Smooth muscle cell (in vitro differentiated cells): ENCODE measurements around the gene FGF14. TPM values are rescaled to one million over a fixed set of nuclear protein-coding genes. Genes with fewer than 3 reads are reported as not detected.

Source experiments
- DNase-seq: peaks from one replicate; lab custom pipeline; 2025; ENCODE audit not compliant: unreplicated experiment; lab: John Stamatoyannopoulos, UW
- H2AFZ ChIP-seq: fragments of 200-600 bp; sonication (generic); 2 replicates; pipeline ENCODE4 v1.6.0; 2016; ENCODE audit warnings: antibody characterized with exemption, low read depth, mild to moderate bottlenecking
- H3F3A ChIP-seq: fragments of 200-600 bp; sonication (generic); 2 replicates; pipeline ENCODE4 v1.6.0; 2017; ENCODE audit warnings: antibody characterized with exemption, low read depth
- H3K27ac ChIP-seq: fragments of 200-600 bp; sonication (generic); 2 replicates; pipeline ENCODE4 v1.5.1; 2016; ENCODE audit warnings: low read depth, mild to moderate bottlenecking
- H3K27me3 ChIP-seq: fragments of 200-600 bp; sonication (generic); 2 replicates; pipeline ENCODE4 v1.6.1; 2016; ENCODE audit warnings: low read depth, mild to moderate bottlenecking
- H3K36me3 ChIP-seq: fragments of 200-600 bp; sonication (generic); 2 replicates; pipeline ENCODE4 v1.5.1; 2016; ENCODE audit warnings: low read depth
- H3K4me1 ChIP-seq: fragments of 200-600 bp; sonication (generic); 2 replicates; pipeline ENCODE4 v1.5.1; 2016; ENCODE audit warnings: low read depth
- H3K4me2 ChIP-seq: fragments of 200-600 bp; sonication (generic); 2 replicates; pipeline ENCODE4 v1.6.0; 2016; ENCODE audit warnings: mild to moderate bottlenecking
- H3K4me3 ChIP-seq: fragments of 200-600 bp; sonication (generic); 2 replicates; pipeline ENCODE4 v1.5.1; 2016; ENCODE audit warnings: mild to moderate bottlenecking
- H3K79me2 ChIP-seq: fragments of 200-600 bp; sonication (generic); 2 replicates; pipeline ENCODE4 v1.6.0; 2016; ENCODE audit warnings: low read depth, mild to moderate bottlenecking
- H3K9ac ChIP-seq: fragments of 200-600 bp; sonication (generic); 2 replicates; pipeline ENCODE4 v1.6.0; 2016; ENCODE audit warnings: low read depth
- H3K9me3 ChIP-seq: fragments of 200-600 bp; sonication (generic); replicated peaks from 2 replicates; pipeline ENCODE4 v1.5.1; 2016; ENCODE audit warnings: low read depth
- H4K20me1 ChIP-seq: fragments of 200-600 bp; sonication (generic); 2 replicates; pipeline ENCODE4 v1.6.0; 2016; ENCODE audit warnings: low read depth
- WGBS: methylation state at CpG from one replicate; pipeline ENCODE4 v1.1.7; 2016; ENCODE audit warnings: low lambda C conversion rate; 5-methylcytosine and 5-hydroxymethylcytosine counted together
- polyA plus RNA-seq: library from polyadenylated mRNA; unstranded; fragments of >200 nt; fragmentation: Nextera tagmentation; extraction: Ambion mirVana; gene quantifications from 2 replicates; pipeline ENCODE4 v1.2.1, GENCODE V29; 2016
- total RNA-seq: library from RNA; depleted of rRNA; stranded (reverse); fragments of >200 nt; gene quantifications from 2 replicates; pipeline ENCODE4 v1.2.3, GENCODE V29; 2014
- TF ChIP-seq, protein P1 (sequence below): fragments of 200-600 bp; sonication (generic); IDR thresholded peaks from 2 replicates; pipeline ENCODE4 v1.5.1; 2017; ENCODE audit warnings: borderline replicate concordance, mild to moderate bottlenecking, antibody characterized with exemption; ENCODE audit not compliant: insufficient read depth, poor library complexity, severe bottlenecking

FGF14 gene
- total and polyA plus RNA-seq, 2 experiments from 2014 or later = 0.23 TPM; not detected in 1

DNA sequence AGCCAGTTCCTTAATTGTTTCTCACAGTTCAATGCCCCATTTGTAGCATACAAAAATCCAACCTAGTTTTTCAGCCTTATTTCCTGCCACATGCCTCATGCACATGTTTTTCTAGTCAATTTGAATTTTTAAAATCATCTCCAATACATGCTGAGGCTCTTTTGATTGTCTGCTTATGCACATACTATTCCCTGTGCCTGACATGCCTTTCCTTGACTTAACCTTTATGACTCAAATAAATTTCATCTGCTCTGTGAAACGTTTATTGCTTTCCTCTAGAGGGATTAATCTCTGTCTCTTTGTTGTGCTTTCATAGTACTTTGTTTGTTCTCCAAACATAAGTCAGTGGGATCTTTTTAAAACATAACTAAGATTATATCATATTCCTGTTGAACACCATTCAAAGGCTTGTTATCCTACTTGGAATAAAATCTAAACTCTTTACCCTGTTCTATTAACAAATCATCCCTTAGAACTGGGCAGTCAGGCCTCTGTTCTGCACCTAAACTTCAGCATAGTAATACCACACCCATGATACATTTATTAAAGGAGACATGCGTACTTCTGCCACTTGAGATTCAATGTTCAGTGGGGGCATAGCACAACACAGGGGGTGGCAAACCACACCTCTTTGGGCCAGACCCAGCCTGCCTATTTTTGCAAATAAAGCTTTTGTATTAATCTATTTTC is 346.6 kb downstream of the FGF14 start:
- H3K4me2 ChIP-seq = no peak overlapping the region
- WGBS = 62% methylated on average over 2 of the region's 2 CpGs
- no peaks in the 10 kb centered on the region for H3K27me3 ChIP-seq
- no peaks in the 10 kb centered on the region for H3F3A ChIP-seq
- H3K4me3 ChIP-seq = no peak overlapping the region
- H3K9me3 ChIP-seq = peaks cover 10% of the 10 kb centered on the region
- H3K79me2 ChIP-seq = no peaks in the 10 kb centered on the region
- no peak overlapping the region for H3K27ac ChIP-seq
- H3K4me1 ChIP-seq = no peaks in the 10 kb centered on the region
- no peaks in the 10 kb centered on the region for H3K36me3 ChIP-seq
- TF ChIP-seq, protein P1, sequence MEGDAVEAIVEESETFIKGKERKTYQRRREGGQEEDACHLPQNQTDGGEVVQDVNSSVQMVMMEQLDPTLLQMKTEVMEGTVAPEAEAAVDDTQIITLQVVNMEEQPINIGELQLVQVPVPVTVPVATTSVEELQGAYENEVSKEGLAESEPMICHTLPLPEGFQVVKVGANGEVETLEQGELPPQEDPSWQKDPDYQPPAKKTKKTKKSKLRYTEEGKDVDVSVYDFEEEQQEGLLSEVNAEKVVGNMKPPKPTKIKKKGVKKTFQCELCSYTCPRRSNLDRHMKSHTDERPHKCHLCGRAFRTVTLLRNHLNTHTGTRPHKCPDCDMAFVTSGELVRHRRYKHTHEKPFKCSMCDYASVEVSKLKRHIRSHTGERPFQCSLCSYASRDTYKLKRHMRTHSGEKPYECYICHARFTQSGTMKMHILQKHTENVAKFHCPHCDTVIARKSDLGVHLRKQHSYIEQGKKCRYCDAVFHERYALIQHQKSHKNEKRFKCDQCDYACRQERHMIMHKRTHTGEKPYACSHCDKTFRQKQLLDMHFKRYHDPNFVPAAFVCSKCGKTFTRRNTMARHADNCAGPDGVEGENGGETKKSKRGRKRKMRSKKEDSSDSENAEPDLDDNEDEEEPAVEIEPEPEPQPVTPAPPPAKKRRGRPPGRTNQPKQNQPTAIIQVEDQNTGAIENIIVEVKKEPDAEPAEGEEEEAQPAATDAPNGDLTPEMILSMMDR = no peak
- H3K9ac ChIP-seq = no peak overlapping the region
- H2AFZ ChIP-seq = no peak overlapping the region
- no peak for DNase-seq
- no peaks in the 10 kb centered on the region for H4K20me1 ChIP-seq

- no peak overlapping the region for H3K27ac ChIP-seq
- TF ChIP-seq, protein P1 = no peak
- H3F3A ChIP-seq = no peaks in the 10 kb centered on the region
- H3K9ac ChIP-seq = no peak overlapping the region
- no peaks in the 10 kb centered on the region for H4K20me1 ChIP-seq
- no peaks in the 10 kb centered on the region for H3K4me1 ChIP-seq
- no peaks in the 10 kb centered on the region for H3K36me3 ChIP-seq
- H3K4me3 ChIP-seq = no peak overlapping the region
- no peaks in the 10 kb centered on the region for H3K79me2 ChIP-seq
- WGBS = 94% methylated on average over 1 of the region's 1 CpG
- no peak overlapping the region for H3K4me2 ChIP-seq
- DNase-seq = no peak
- H2AFZ ChIP-seq = no peak overlapping the region
- H3K9me3 ChIP-seq = peaks cover 10% of the 10 kb centered on the region
- H3K27me3 ChIP-seq = no peaks in the 10 kb centered on the region
Measured at GRCh38 chr13:102049853-102050252, 352.0 kb downstream of the FGF14 start.

DNA sequence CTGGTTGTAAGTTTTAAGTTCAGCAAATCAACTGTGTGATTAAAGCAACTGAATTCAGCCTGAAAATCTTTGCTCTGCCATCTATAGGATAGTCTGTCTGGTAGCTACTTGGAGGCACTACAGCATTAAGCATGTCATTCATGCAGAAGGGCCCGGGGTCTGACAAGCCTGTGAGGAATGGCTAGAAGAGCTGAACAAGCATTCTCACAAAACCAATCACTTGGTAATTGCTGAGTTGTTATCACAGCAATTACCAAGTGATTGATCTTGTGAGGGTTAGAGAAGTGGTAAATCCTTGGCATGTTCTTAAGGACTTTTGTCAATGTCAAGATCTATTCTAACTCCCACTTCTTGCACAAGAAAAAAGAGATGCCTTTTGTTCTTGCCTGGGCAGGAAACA is 356.1 kb downstream of the FGF14 start:
- TF ChIP-seq, protein P1 = no peak
- DNase-seq = no peak
- Histone ChIP-seq H3K9ac (no peak overlapping the region), H3K9me3 (no peaks in the 10 kb centered on the region), H4K20me1 (no peaks in the 10 kb centered on the region), H3K4me1 (no peaks in the 10 kb centered on the region), H3K36me3 (no peaks in the 10 kb centered on the region), H3K27ac (no peak overlapping the region), H3F3A (no peaks in the 10 kb centered on the region), H2AFZ (no peak overlapping the region), H3K4me3 (no peak overlapping the region), H3K4me2 (no peak overlapping the region), H3K27me3 (no peaks in the 10 kb centered on the region), H3K79me2 (no peaks in the 10 kb centered on the region)
- WGBS = 15% methylated on average over 1 of the region's 1 CpG

DNA sequence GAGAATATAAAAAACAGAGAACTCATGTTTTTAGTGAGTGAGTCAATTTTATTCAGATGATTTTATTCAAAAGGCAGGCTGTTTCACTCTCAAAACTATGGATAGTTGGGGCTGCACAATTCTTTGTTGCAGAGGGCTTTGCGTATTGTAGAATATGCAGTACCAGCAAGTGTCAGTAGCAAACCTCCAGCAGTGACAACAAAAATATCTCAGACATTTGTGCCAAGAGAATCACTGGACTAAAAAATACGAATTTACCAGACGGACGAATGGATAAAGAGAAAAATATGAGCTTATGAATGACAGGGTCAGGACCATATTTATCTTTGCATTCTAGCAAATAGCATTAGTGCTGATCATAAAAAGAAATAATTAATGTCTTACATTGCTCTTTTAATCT is 359.1 kb downstream of the FGF14 start:
- Histone ChIP-seq H3K4me1 (no peaks in the 10 kb centered on the region), H3K27ac (no peak overlapping the region), H3K9ac (no peak overlapping the region), H3K27me3 (peaks cover 4% of the 10 kb centered on the region), H4K20me1 (no peaks in the 10 kb centered on the region), H3K36me3 (no peaks in the 10 kb centered on the region), H3K79me2 (no peaks in the 10 kb centered on the region), H3K4me2 (no peak overlapping the region), H3F3A (no peaks in the 10 kb centered on the region), H3K4me3 (no peak overlapping the region), H2AFZ (no peak overlapping the region), H3K9me3 (no peaks in the 10 kb centered on the region)
- DNase-seq = no peak
- 64% methylated on average over 4 of the region's 4 CpGs for WGBS
- TF ChIP-seq, protein P1 = no peak
